Activated CD4-positive, alpha-beta T cell treated with anti-CD3 and anti-CD28 coated beads, Interleukin-2, amount 10 ng/mL, durations not matched to agents 7 days and 5 days (primary cell): ENCODE measurements around the gene HSPB3. TPM values are rescaled to one million over a fixed set of nuclear protein-coding genes. Genes with fewer than 3 reads are reported as not detected.

Experiments used
- CTCF ChIA-PET: fragments of 350-600 bp; sonication (Branson Sonifier 250); formaldehyde crosslinking; loops from one replicate; lab custom pipeline; 2021; ENCODE audit warnings: antibody characterized with exemption; lab: Charles Lee
- POLR2A ChIA-PET: fragments of 350-600 bp; sonication (Branson Sonifier 250); formaldehyde crosslinking; loops from one replicate; lab custom pipeline; 2021; ENCODE audit warnings: antibody characterized with exemption; lab: Charles Lee
- DNase-seq: peaks from one replicate; pipeline ENCODE4 v3.0.0-alpha.2; 2020
- H3K27ac Mint-ChIP-seq: one replicate; pipeline ENCODE4 v1.8.0; 2021; ENCODE audit warnings: mild to moderate bottlenecking, moderate library complexity, mixed read lengths
- H3K27me3 Mint-ChIP-seq: one replicate; pipeline ENCODE4 v1.8.0; 2021; ENCODE audit warnings: mixed read lengths
- H3K36me3 Mint-ChIP-seq: one replicate; pipeline ENCODE4 v1.8.0; 2021; ENCODE audit warnings: low read depth, mixed read lengths
- H3K4me1 Mint-ChIP-seq: one replicate; pipeline ENCODE4 v1.8.0; 2021; ENCODE audit warnings: mixed read lengths
- H3K4me3 Mint-ChIP-seq: one replicate; pipeline ENCODE4 v1.8.0; 2021; ENCODE audit warnings: mild to moderate bottlenecking, moderate library complexity, mixed read lengths
- H3K9me3 Mint-ChIP-seq: one replicate; pipeline ENCODE4 v1.8.0; 2021; ENCODE audit warnings: mixed read lengths
- total RNA-seq, 2 experiments: library from RNA; stranded (reverse); gene quantifications; one replicate each; pipeline ENCODE4 v1.2.3, GENCODE V29; 2021

The HSPB3 gene
- total RNA-seq, 2 experiments from 2014 or later: not detected

DNA sequence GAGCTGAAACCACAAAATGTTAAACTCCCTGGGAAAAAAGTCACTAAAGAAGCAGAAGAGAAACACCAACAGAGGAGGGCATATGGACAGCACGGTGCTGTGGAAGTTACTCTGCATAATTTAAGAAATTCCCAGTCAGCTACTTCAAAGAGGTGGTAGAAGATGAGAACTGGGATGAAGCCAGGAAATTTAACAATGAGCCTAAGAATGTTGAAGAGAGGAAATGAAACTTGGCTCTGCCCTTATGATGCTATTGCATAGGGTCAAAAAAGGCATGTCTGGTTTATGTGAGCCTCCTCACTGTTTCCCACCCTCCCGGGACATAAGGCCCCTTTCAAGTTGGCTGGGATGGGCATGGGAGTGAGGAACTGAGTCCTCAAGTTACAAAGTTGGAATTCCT, 36.7 kb downstream of the HSPB3 start:
- Mint-ChIP-seq H3K27me3 (peaks cover 10% of the 10 kb centered on the region), H3K27ac (no peak overlapping the region), H3K4me3 (no peak overlapping the region), H3K9me3 (no peaks in the 10 kb centered on the region), H3K36me3 (no peaks in the 10 kb centered on the region), H3K4me1 (no peaks in the 10 kb centered on the region)
- POLR2A ChIA-PET: no interaction called here
- CTCF ChIA-PET: interaction anchor here (1.1 kb wide), 1 partner anchor 21 kb away, joined by 3 read pairs; no protein-coding TSS in a partner anchor
- no peak for DNase-seq

DNA sequence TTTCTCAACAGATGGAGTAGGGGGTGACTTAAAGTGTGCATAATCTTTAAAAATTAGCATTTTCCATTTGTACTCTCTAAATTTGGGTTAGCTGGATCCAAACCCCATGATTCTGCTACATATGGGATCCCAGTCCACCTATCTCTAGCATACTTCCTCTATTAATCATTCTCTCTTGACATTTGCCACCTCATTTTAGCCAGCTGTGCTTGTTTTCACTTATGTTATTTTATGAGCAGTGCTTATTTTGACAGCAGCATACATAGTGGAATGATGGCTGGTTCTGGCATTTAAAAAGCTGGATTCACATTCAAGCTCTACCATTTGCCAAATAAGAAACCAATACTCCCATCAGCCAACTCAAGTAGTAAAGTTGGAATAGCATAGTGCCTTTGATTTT, 39.5 kb downstream of the HSPB3 start:
- no peak overlapping the region for H3K27ac Mint-ChIP-seq
- POLR2A ChIA-PET: no interaction called here

More for the DNA sequence above, 39.5 kb downstream of the HSPB3 start:
- no peaks in the 10 kb centered on the region for H3K4me1 Mint-ChIP-seq
- H3K27me3 Mint-ChIP-seq: peaks cover 17% of the 10 kb centered on the region
- no peak for DNase-seq
- CTCF ChIA-PET: no interaction called here
- no peaks in the 10 kb centered on the region for H3K36me3 Mint-ChIP-seq
- H3K9me3 Mint-ChIP-seq: peaks cover 7% of the 10 kb centered on the region
- H3K4me3 Mint-ChIP-seq: no peak overlapping the region

Other genes with a start within 250 kb of the HSPB3 start
- 10 to 100 TPM; 13.5 to 16.1 TPM for gene ARL15, start 145.1 kb upstream of the HSPB3 start, total RNA-seq
- 10 to 100 TPM; 19.0 to 19.7 TPM for gene SNX18, start 62.1 kb downstream of the HSPB3 start, total RNA-seq